GM12864 (cell line): ENCODE data around the gene USH2A.

Source experiments
- DNase-seq: peaks from one replicate; pipeline ENCODE4 v3.0.0-alpha.2; 2011; ENCODE audit warnings: low read depth
- H3K4me3 ChIP-seq: 2 replicates; pipeline ENCODE4 v1.5.1; 2011; ENCODE audit warnings: mild to moderate bottlenecking, low read depth, low read length, control low read depth
- CTCF ChIP-seq: IDR thresholded peaks from 2 replicates; pipeline ENCODE4 v1.5.1; 2011; ENCODE audit warnings: low read depth, mild to moderate bottlenecking, moderate library complexity, low read length, control low read depth, inconsistent platforms; ENCODE audit errors: missing control alignments

USH2A gene

DNA sequence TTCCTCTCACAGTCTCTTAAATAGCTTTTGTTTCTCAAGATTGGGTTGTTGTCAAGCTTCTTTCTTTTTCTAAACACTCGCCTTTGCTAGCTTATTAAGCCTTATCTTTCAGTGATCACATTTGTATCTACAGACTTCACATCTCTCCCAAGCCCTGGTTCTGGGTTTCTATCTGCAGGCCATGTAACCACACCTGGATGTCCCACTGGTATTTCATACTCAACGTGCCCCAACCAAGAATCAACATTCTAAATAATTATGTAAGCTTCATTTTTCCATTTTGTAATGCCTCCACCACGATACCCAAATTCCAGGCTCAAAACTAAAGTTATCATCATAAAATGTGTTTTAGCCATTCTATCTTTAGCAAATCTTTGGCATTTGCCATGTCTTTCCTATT is 372.2 kb downstream of the USH2A start:
- DNase-seq, result no peak
- TF ChIP-seq CTCF, result no peak
- H3K4me3 ChIP-seq, result no peak overlapping the region

GRCh38 chr1:216049741-216050430 is 373.4 kb downstream of the USH2A start:
- no peak overlapping the region for H3K4me3 ChIP-seq
- no peak for DNase-seq
- TF ChIP-seq CTCF, result no peak

- DNase-seq, result no peak
- H3K4me3 ChIP-seq, result no peak overlapping the region
- no peak for TF ChIP-seq CTCF
Measured at GRCh38 chr1:216047811-216048572, 375.3 kb downstream of the USH2A start.

- no peak overlapping the region for H3K4me3 ChIP-seq
- TF ChIP-seq CTCF, result no peak
- DNase-seq, result no peak
Measured at GRCh38 chr1:216046336-216046735, 376.9 kb downstream of the USH2A start.

- no peak for TF ChIP-seq CTCF
- no peak overlapping the region for H3K4me3 ChIP-seq
- no peak for DNase-seq
Measured at GRCh38 chr1:216045400-216045799, 377.8 kb downstream of the USH2A start.

DNA sequence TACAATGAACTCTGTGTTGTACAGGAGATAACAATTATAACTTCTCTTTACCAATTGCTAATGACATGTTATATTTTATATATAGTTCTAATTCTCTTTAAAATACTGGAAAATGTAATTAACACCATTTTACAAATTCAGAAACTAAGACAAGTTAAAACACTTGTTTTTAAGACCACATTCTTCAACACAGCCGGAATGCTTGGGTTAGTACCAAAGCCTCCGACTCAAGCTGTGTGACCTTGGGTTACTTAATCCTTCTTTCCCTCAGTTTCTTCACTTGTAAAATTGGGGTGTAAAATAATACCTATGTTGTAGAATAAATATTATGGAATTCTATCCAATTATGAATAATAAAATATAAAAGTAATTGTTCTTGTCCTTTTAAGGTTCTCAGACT is 378.7 kb downstream of the USH2A start:
- TF ChIP-seq CTCF, result no peak
- no peak overlapping the region for H3K4me3 ChIP-seq
- no peak for DNase-seq
